Astrocyte (in vitro differentiated cells and primary cell): ENCODE measurements around the gene SGIP1.

Experiments used
- EZH2 ChIP-seq: IDR thresholded peaks from 2 replicates; pipeline ENCODE4 v1.6.1; 2012; ENCODE audit warnings: mild to moderate bottlenecking, low read length, inconsistent platforms; ENCODE audit not compliant: insufficient read depth
- TF ChIP-seq, protein P1 (sequence below): IDR thresholded peaks from 2 replicates; pipeline ENCODE4 v1.5.1; 2011; ENCODE audit warnings: low read depth, mild to moderate bottlenecking, inconsistent platforms, low read length, moderate library complexity; ENCODE audit not compliant: insufficient read depth

DNA sequence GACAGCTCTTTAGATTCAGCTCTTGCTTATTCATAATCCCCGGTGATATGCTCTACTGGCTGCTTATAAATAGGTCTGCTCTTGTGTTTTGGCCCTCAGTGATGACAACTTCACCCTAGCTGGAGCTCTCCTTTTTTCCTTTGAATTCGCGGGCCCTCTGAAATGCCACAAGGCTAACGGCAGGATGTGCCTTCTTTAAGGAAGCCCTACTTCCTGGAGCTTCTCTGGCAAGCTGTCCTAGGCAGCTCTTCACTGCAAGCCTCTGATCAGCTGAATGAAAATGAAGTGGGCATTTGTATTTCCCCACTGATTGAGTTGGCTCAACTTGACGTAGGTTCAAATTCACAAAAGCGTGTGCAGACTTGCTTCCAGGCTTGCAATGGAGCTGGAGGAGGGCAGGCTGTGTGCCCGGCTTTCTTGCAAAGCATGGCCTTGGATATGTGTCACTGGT, 22.2 kb downstream of the SGIP1 start:
- TF ChIP-seq, protein P1, sequence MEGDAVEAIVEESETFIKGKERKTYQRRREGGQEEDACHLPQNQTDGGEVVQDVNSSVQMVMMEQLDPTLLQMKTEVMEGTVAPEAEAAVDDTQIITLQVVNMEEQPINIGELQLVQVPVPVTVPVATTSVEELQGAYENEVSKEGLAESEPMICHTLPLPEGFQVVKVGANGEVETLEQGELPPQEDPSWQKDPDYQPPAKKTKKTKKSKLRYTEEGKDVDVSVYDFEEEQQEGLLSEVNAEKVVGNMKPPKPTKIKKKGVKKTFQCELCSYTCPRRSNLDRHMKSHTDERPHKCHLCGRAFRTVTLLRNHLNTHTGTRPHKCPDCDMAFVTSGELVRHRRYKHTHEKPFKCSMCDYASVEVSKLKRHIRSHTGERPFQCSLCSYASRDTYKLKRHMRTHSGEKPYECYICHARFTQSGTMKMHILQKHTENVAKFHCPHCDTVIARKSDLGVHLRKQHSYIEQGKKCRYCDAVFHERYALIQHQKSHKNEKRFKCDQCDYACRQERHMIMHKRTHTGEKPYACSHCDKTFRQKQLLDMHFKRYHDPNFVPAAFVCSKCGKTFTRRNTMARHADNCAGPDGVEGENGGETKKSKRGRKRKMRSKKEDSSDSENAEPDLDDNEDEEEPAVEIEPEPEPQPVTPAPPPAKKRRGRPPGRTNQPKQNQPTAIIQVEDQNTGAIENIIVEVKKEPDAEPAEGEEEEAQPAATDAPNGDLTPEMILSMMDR, result no peak
- TF ChIP-seq EZH2, result no peak
